Measurements from ENCODE around the gene GUCY1A1.
A peak's percentile ranks its signal among the peaks of the same experiment; 100 is the strongest.

GUCY1A1 gene, protein sequence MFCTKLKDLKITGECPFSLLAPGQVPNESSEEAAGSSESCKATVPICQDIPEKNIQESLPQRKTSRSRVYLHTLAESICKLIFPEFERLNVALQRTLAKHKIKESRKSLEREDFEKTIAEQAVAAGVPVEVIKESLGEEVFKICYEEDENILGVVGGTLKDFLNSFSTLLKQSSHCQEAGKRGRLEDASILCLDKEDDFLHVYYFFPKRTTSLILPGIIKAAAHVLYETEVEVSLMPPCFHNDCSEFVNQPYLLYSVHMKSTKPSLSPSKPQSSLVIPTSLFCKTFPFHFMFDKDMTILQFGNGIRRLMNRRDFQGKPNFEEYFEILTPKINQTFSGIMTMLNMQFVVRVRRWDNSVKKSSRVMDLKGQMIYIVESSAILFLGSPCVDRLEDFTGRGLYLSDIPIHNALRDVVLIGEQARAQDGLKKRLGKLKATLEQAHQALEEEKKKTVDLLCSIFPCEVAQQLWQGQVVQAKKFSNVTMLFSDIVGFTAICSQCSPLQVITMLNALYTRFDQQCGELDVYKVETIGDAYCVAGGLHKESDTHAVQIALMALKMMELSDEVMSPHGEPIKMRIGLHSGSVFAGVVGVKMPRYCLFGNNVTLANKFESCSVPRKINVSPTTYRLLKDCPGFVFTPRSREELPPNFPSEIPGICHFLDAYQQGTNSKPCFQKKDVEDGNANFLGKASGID

DNA sequence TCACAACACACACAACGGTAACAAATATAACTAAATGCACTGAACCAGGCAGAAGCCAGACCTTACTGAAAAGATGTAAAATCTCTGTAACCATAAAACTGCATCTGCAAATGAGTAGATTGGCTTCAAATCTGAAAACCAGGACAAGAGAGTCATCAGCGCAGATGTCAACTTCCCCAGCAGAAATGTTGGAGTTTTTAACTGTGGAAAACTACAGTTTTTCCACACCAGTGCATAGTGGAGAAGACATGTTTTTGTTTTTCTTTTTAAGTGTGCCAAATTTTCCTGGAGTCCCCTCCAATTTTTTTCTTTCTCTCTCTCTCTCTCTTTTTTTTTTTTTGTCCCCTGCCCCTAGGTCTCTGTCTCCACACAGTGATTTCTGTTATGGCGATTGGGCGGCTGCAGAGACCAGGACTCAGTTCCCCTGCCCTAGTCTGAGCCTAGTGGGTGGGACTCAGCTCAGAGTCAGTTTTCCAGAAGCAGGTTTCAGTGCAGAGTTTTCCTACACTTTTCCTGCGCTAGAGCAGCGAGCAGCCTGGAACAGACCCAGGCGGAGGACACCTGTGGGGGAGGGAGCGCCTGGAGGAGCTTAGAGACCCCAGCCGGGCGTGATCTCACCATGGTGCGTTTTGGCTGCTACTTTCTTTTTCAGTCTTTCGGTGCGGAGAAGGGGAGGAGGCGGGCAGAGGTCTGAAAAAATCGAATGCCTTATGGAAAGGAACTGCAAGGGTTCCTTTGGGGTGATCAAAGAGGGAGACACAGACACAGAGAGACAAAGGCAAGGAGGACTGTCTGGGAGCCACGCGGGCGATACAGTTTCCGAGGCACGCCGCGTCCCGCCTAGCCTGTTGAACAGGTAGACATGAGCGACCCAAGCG, at the start of gene GUCY1A1:
GUCY1A1 (plus strand) TSS at position 505 of the 878 bp plus-strand sequence. CDS start 30,020 bp downstream, outside the sequence.
- H3K4me3 ChIP-seq (replicated peaks; ENCODE audit: low read depth, low read length), result peak within 1 kb of the TSS; percentile 63
- TF ChIP-seq, protein P1, sequence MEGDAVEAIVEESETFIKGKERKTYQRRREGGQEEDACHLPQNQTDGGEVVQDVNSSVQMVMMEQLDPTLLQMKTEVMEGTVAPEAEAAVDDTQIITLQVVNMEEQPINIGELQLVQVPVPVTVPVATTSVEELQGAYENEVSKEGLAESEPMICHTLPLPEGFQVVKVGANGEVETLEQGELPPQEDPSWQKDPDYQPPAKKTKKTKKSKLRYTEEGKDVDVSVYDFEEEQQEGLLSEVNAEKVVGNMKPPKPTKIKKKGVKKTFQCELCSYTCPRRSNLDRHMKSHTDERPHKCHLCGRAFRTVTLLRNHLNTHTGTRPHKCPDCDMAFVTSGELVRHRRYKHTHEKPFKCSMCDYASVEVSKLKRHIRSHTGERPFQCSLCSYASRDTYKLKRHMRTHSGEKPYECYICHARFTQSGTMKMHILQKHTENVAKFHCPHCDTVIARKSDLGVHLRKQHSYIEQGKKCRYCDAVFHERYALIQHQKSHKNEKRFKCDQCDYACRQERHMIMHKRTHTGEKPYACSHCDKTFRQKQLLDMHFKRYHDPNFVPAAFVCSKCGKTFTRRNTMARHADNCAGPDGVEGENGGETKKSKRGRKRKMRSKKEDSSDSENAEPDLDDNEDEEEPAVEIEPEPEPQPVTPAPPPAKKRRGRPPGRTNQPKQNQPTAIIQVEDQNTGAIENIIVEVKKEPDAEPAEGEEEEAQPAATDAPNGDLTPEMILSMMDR (IDR thresholded peaks at IDR 0.05; ENCODE audit: insufficient read depth, low read length, poor library complexity, severe bottlenecking), result no peak
- H3K27me3 ChIP-seq (replicated peaks; ENCODE audit: control insufficient read depth, insufficient read depth, low read length), result no peaks in the 10 kb centered on the region; the same call in 1 of the 2 replicates
- DNase-seq (ENCODE audit: extremely low read depth, insufficient read length), result no peak
- no peaks in the 10 kb centered on the region for H3K36me3 ChIP-seq (ENCODE audit: control insufficient read depth, insufficient read depth, low read length)

DNA sequence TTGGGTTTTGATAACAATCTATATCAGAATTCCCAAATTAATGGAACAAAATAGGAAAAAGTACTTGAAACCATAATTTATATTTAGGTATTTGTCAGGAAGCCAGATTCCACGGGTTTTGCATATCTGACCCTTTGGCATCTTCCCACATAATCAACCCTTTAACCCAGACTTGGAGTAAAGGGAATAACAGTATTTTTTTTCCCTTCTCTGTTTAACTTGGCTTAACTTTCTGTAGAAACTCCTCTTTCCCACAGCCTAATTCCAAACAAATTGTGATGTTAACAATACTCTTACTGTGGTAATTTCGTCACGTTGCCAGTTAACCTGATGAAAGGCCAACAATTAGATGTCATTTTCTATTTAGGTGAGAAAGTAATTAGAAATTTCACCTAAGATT, 49.4 kb upstream of the GUCY1A1 start:
- TF ChIP-seq, protein P1 (IDR thresholded peaks at IDR 0.05; ENCODE audit: insufficient read depth, low read length, poor library complexity, severe bottlenecking), result no peak
- DNase-seq (ENCODE audit: extremely low read depth, insufficient read length), result no peak

DNA sequence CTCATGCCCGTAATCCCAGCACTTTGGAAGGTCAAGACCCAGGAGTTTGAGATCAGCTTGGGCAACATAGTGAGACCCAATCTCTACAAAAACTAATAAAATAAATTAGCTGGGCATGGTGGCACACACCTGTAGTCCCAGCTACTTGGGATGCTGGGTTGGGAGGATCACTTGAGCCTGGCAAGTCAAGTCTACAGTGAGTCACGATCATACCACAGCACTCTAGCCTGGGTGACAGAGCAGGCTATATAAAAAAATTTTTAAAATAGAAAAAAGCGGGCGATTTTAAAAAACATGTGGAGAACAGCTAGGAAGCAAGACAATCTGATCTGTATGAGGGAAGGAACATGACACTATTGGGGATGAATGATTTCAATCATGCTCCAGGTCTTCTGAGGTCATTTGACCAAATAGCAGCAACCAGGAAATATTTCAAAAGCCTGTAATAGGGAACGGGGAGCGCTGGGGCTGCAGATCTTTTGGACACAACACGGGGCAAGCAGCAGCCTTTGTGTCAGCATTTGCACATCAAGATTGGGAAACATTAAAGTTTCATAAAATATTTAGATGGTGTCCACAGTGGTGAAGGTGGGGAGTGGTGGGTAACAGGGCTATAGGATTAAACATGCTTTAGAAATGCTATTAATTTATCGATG, 48.3 kb upstream of the GUCY1A1 start:
- no peaks in the 10 kb centered on the region for H3K27me3 ChIP-seq (replicated peaks; ENCODE audit: control insufficient read depth, insufficient read depth, low read length)
- no peaks in the 10 kb centered on the region for H3K36me3 ChIP-seq (ENCODE audit: control insufficient read depth, insufficient read depth, low read length)
- H3K4me3 ChIP-seq (replicated peaks; ENCODE audit: low read depth, low read length), result no peak overlapping the region
- TF ChIP-seq, protein P1 (IDR thresholded peaks at IDR 0.05; ENCODE audit: insufficient read depth, low read length, poor library complexity, severe bottlenecking), result no peak
- no peak for DNase-seq (ENCODE audit: extremely low read depth, insufficient read length)

More for the DNA sequence above, 49.4 kb upstream of the GUCY1A1 start:
- Histone ChIP-seq H3K4me3 (replicated peaks; ENCODE audit: low read depth, low read length) (no peak overlapping the region), H3K27me3 (replicated peaks; ENCODE audit: control insufficient read depth, insufficient read depth, low read length) (no peaks in the 10 kb centered on the region), H3K36me3 (ENCODE audit: control insufficient read depth, insufficient read depth, low read length) (no peaks in the 10 kb centered on the region)

DNA sequence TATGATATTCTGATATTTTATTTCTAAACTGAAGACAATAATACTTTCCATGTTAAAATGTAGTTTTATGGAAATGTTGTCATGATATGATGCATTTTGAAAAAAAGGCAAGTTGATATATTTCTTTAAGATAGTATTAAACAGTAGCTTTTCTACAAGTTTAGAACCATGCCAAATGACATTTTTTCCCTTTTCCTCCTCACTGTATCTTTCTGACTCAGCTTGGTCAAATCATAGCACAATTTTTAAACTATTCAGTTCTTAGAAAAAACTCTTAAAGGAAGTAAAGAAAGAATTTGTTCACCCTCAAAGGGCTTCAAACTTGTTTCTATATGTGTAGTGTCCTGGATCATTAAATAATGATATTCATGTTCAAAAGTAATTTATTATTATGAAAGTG, 46.0 kb upstream of the GUCY1A1 start:
- no peak overlapping the region for H3K4me3 ChIP-seq (replicated peaks; ENCODE audit: low read depth, low read length)
- no peaks in the 10 kb centered on the region for H3K36me3 ChIP-seq (ENCODE audit: control insufficient read depth, insufficient read depth, low read length)
- H3K27me3 ChIP-seq (replicated peaks; ENCODE audit: control insufficient read depth, insufficient read depth, low read length), result no peaks in the 10 kb centered on the region
- TF ChIP-seq, protein P1 (IDR thresholded peaks at IDR 0.05; ENCODE audit: insufficient read depth, low read length, poor library complexity, severe bottlenecking), result no peak
- DNase-seq (ENCODE audit: extremely low read depth, insufficient read length), result no peak

DNA sequence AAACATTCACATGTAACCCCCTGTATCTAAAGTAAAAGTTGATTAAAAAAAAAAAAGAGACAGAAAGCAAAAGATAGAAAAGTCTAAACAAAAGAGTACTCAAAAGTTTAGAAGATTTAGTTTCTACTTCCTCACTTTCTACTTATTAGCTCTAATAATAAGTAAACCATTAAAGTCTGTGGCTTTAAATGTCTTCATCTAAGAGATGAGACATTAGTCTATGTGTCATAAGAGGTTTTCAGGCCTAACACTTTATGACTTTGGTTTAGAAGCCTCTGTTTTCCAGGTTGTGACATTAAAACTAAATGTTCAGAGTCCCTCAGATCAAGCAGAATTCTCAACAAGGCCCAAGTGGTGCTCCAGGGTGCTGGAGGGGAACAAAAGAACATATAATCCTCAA, 42.2 kb upstream of the GUCY1A1 start:
- Histone ChIP-seq H3K36me3 (ENCODE audit: control insufficient read depth, insufficient read depth, low read length) (no peaks in the 10 kb centered on the region), H3K4me3 (replicated peaks; ENCODE audit: low read depth, low read length) (no peak overlapping the region), H3K27me3 (replicated peaks; ENCODE audit: control insufficient read depth, insufficient read depth, low read length) (no peaks in the 10 kb centered on the region)
- no peak for DNase-seq (ENCODE audit: extremely low read depth, insufficient read length)
- TF ChIP-seq, protein P1 (IDR thresholded peaks at IDR 0.05; ENCODE audit: insufficient read depth, low read length, poor library complexity, severe bottlenecking), result no peak

Data from GM06990 (cell line).